Measurements from ENCODE around the gene CFD.

GRCh38 chr19:843836-844545 is 15.5 kb upstream of the CFD start:
- TF ChIP-seq CTCF (IDR thresholded peaks at IDR 0.05) (no peak), POLR2A (IDR thresholded peaks at IDR 0.05) (no peak)

Measured in body of pancreas (tissue), 4 donors.